Keratinocyte (primary cell): ENCODE results near the gene OR10G3. TPM values are rescaled to one million over a fixed set of nuclear protein-coding genes. Genes with fewer than 3 reads are reported as not detected.

ENCODE experiments used
- DNase-seq: peaks from one replicate; pipeline ENCODE4 v3.0.0-alpha.2; 2011; ENCODE audit warnings: low read depth, missing footprints, low spot score
- FAIRE-seq: peaks from 2 replicates; lab custom pipeline; 2011; peaks lifted over from hg19 to GRCh38; lab: Jason Lieb, UNC
- H2AFZ ChIP-seq: 2 replicates; pipeline ENCODE4 v1.6.0; 2012; ENCODE audit warnings: low read length, control low read depth, inconsistent platforms; ENCODE audit not compliant: control insufficient read depth
- H3K27ac ChIP-seq: 2 replicates; pipeline ENCODE4 v1.5.1; 2011; ENCODE audit warnings: low read length; ENCODE audit not compliant: control insufficient read depth, insufficient read depth
- H3K27me3 ChIP-seq: 3 replicates; pipeline ENCODE4 v1.6.0; 2011; ENCODE audit warnings: low read length; ENCODE audit not compliant: control insufficient read depth, insufficient read depth; ENCODE audit errors: extremely low read depth
- H3K36me3 ChIP-seq, 2 experiments: 2 replicates in 1 of 2; 3 replicates in 1 of 2; pipeline ENCODE4 v1.5.1; 2011; ENCODE audit warnings: low read length in 2 of 2, mild to moderate bottlenecking in 1 of 2; ENCODE audit not compliant: control insufficient read depth in 2 of 2, insufficient read depth in 2 of 2; ENCODE audit errors: extremely low read depth in 1 of 2
- H3K4me1 ChIP-seq: 3 replicates; pipeline ENCODE4 v1.5.1; 2011; ENCODE audit warnings: low read length; ENCODE audit not compliant: control insufficient read depth, insufficient read depth; ENCODE audit errors: extremely low read depth
- H3K4me2 ChIP-seq: 3 replicates; pipeline ENCODE4 v1.6.0; 2011; ENCODE audit warnings: low read depth, low read length; ENCODE audit not compliant: control insufficient read depth, insufficient read depth; ENCODE audit errors: extremely low read depth
- H3K4me3 ChIP-seq, 3 experiments: fragments of 200-600 bp in 1 of 3; sonication (generic) in 1 of 3; 2 replicates in 2 of 3; 3 replicates in 1 of 3; pipeline ENCODE4 v1.5.1; 2011 to 2016; ENCODE audit warnings: low read length in 3 of 3, mild to moderate bottlenecking in 3 of 3, control low read depth in 2 of 3, inconsistent platforms in 1 of 3, low read depth in 1 of 3, mixed read lengths in 1 of 3, mixed run types in 1 of 3, moderate library complexity in 1 of 3; ENCODE audit not compliant: control insufficient read depth in 2 of 3, insufficient read depth in 2 of 3; ENCODE audit errors: extremely low read depth in 1 of 3
- H3K79me2 ChIP-seq: 2 replicates; pipeline ENCODE4 v1.6.0; 2012; ENCODE audit warnings: low read length; ENCODE audit not compliant: control insufficient read depth, insufficient read depth
- H3K9ac ChIP-seq: 3 replicates; pipeline ENCODE4 v1.6.0; 2011; ENCODE audit warnings: low read length; ENCODE audit not compliant: control insufficient read depth, insufficient read depth; ENCODE audit errors: extremely low read depth
- H3K9me1 ChIP-seq: 3 replicates; pipeline ENCODE4 v1.6.0; 2011; ENCODE audit warnings: low read length; ENCODE audit not compliant: control insufficient read depth, insufficient read depth; ENCODE audit errors: extremely low read depth
- H3K9me3 ChIP-seq: 2 replicates; pipeline ENCODE4 v1.5.1; 2012; ENCODE audit warnings: low read depth, low read length; ENCODE audit not compliant: control insufficient read depth
- H4K20me1 ChIP-seq: 3 replicates; pipeline ENCODE4 v1.6.0; 2011; ENCODE audit warnings: low read length; ENCODE audit not compliant: control insufficient read depth, insufficient read depth; ENCODE audit errors: extremely low read depth
- CTCF ChIP-seq, 3 experiments: IDR thresholded peaks in 1 of 3; conservative IDR thresholded peaks in 1 of 3; optimal IDR thresholded peaks in 1 of 3; 2 replicates in 2 of 3; 3 replicates in 1 of 3; pipeline versions ENCODE3 to v1.5.1; 2011; ENCODE audit warnings: low read length in 3 of 3, mild to moderate bottlenecking in 3 of 3, moderate library complexity in 2 of 3, control low read depth in 1 of 3, inconsistent platforms in 1 of 3; ENCODE audit not compliant: insufficient read depth in 2 of 3; ENCODE audit errors: extremely low read depth in 1 of 3
- EZH2 ChIP-seq: IDR thresholded peaks from one replicate; pipeline ENCODE4 v1.6.1; 2012; ENCODE audit warnings: inconsistent platforms, mild to moderate bottlenecking, low read length, moderate library complexity
- dilution Hi-C: fragments of 300-500 bp; cut with MboI; formaldehyde crosslinking; loops from one replicate; pipeline ENCODE4 v1.7.0; 2020; ENCODE audit warnings: low sequenced_read_pairs; ENCODE audit not compliant: extremely low pct_ligation_motif_present
- polyA plus RNA-seq, 5 experiments: library from polyadenylated mRNA; depleted of rRNA in 3 of 5; stranded (reverse) in 3 of 5; stranded (forward) in 1 of 5; unstranded in 1 of 5; fragments of >200 nt; gene quantifications; 1 replicate in 1 of 5; 2 replicates in 3 of 5; 3 replicates in 1 of 5; pipeline versions ENCODE4 v1.2.1 to v1.2.3, GENCODE V29; 2011 to 2012; ENCODE audit warnings: missing spikeins in 2 of 5, low read depth in 1 of 5, low replicate concordance in 1 of 5

Gene OR10G3
- polyA plus RNA-seq, 1 donor (not counting 4 experiments of a cell fraction or from before 2014, with no cell fraction given) = not detected

GRCh38 chr14:21558703-21559170 lies 21.1 kb downstream of the OR10G3 start:
- no peak overlapping the region for H3K9ac ChIP-seq
- no peak overlapping the region for H3K4me3 ChIP-seq
- no peak for TF ChIP-seq CTCF (optimal IDR thresholded peaks at IDR 0.05 in 1 of 3, IDR thresholded peaks at IDR 0.05 in 1 of 3, conservative IDR thresholded peaks at IDR 0.05 in 1 of 3; ENCODE audit: extremely low read depth in 1 of 3, insufficient read depth in 2 of 3, low read length in 3 of 3)
- no peak for TF ChIP-seq EZH2
- dilution Hi-C loops = loop anchor here (5.0 kb wide), 1 partner anchor 46 kb away; the partner anchor contains the start of gene METTL3
- H3K79me2 ChIP-seq = no peaks in the 10 kb centered on the region
- H3K9me1 ChIP-seq = no peaks in the 10 kb centered on the region
- no peak for FAIRE-seq
- no peaks in the 10 kb centered on the region for H3K36me3 ChIP-seq
- no peaks in the 10 kb centered on the region for H3K9me3 ChIP-seq
- peaks cover 5% of the 10 kb centered on the region for H3K4me1 ChIP-seq
- no peak overlapping the region for H3K4me2 ChIP-seq
- no peaks in the 10 kb centered on the region for H3K27me3 ChIP-seq
- H3K27ac ChIP-seq = no peak overlapping the region
- H4K20me1 ChIP-seq = no peaks in the 10 kb centered on the region
- no peak for DNase-seq
- H2AFZ ChIP-seq = no peak overlapping the region

- Histone ChIP-seq H3K4me2 (peak overlapping the region; percentile 72), H4K20me1 (no peaks in the 10 kb centered on the region), H3K4me3 (peak overlapping the region in 2 of 3 experiments; percentile 38 to 41), H3K27ac (no peak overlapping the region), H3K9ac (no peak overlapping the region), H2AFZ (peak overlapping the region; percentile 57), H3K27me3 (no peaks in the 10 kb centered on the region), H3K9me3 (no peaks in the 10 kb centered on the region), H3K9me1 (no peaks in the 10 kb centered on the region), H3K79me2 (no peaks in the 10 kb centered on the region), H3K36me3 (no peaks in the 10 kb centered on the region), H3K4me1 (peaks cover 5% of the 10 kb centered on the region)
- FAIRE-seq (peak; percentile 44), DNase-seq (peak; percentile 26)
- TF ChIP-seq CTCF (optimal IDR thresholded peaks at IDR 0.05 in 1 of 3, IDR thresholded peaks at IDR 0.05 in 1 of 3, conservative IDR thresholded peaks at IDR 0.05 in 1 of 3; ENCODE audit: extremely low read depth in 1 of 3, insufficient read depth in 2 of 3, low read length in 3 of 3) (peak; percentile 27 to 56 (median 30)), EZH2 (no peak)
- dilution Hi-C loops = loop anchor here (5.0 kb wide), 1 partner anchor 45 kb away; the partner anchor contains the start of gene METTL3
Observed at GRCh38 chr14:21557084-21557901, 22.6 kb downstream of the OR10G3 start.
